Testis (tissue), 2 donors: ENCODE data around the gene DNTTIP2.

Experiments used
- CTCF ChIP-seq, 3 experiments: fragments of 450-650 bp in 2 of 3; fragments of 200-600 bp in 1 of 3; sonication (generic) in 1 of 3; IDR thresholded peaks; one replicate each; pipeline ENCODE4 v1.5.1; 2016 to 2019; ENCODE audit warnings: antibody characterized with exemption in 3 of 3, mild to moderate bottlenecking in 2 of 3, moderate library complexity in 1 of 3
- POLR2A ChIP-seq: fragments of 450-650 bp; IDR thresholded peaks from one replicate; pipeline ENCODE4 v1.6.1; 2017; ENCODE audit warnings: antibody characterized with exemption, mild to moderate bottlenecking, moderate library complexity

GRCh38 chr1:93925206-93925605 is 46.2 kb upstream of the DNTTIP2 start:
- TF ChIP-seq CTCF (IDR thresholded peaks at IDR 0.05) (no peak), POLR2A (no peak)
